ENCODE measurements around the gene CPEB1.

GRCh38 chr15:82585072-82585471, 62.1 kb downstream of the CPEB1 start:
- no peak for TF ChIP-seq REST (IDR thresholded peaks at IDR 0.05; ENCODE audit: insufficient read depth in 1 of 2, low read depth in 2 of 2, low read length in 2 of 2)
- TF ChIP-seq SIN3A (IDR thresholded peaks at IDR 0.05; ENCODE audit: borderline replicate concordance, insufficient read depth, low read length): no peak
- no peak for TF ChIP-seq TAF1 (IDR thresholded peaks at IDR 0.05; ENCODE audit: borderline replicate concordance, insufficient read depth, low read length)
- TF ChIP-seq POLR2AphosphoS5 (IDR thresholded peaks at IDR 0.05; ENCODE audit: low read depth, low read length): no peak

All from PFSK-1 (cell line).